Measurements from ENCODE around the gene GRID2.

DNA sequence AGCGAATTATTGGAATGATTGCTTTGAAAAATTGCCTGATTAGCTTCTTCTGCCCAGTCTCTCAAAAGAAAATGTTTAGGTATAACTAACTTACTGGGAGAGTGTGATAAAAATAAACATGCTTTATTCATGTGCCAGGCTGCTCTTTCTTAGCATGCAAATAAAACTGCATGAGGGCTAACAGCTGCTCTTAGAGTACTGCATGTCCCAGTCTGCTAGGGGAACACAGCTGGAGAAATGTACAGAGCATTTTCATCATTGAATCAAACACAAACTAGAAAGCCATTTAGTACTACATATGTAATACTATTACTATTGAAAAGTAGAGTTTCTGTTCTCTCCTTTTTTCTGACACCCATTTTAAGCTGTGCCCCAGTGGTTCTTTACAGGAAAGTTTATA is 726.0 kb downstream of the GRID2 start:
- TF ChIP-seq, protein P1, sequence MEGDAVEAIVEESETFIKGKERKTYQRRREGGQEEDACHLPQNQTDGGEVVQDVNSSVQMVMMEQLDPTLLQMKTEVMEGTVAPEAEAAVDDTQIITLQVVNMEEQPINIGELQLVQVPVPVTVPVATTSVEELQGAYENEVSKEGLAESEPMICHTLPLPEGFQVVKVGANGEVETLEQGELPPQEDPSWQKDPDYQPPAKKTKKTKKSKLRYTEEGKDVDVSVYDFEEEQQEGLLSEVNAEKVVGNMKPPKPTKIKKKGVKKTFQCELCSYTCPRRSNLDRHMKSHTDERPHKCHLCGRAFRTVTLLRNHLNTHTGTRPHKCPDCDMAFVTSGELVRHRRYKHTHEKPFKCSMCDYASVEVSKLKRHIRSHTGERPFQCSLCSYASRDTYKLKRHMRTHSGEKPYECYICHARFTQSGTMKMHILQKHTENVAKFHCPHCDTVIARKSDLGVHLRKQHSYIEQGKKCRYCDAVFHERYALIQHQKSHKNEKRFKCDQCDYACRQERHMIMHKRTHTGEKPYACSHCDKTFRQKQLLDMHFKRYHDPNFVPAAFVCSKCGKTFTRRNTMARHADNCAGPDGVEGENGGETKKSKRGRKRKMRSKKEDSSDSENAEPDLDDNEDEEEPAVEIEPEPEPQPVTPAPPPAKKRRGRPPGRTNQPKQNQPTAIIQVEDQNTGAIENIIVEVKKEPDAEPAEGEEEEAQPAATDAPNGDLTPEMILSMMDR (IDR thresholded peaks at IDR 0.05), result no peak
- TF ChIP-seq POLR2A (IDR thresholded peaks at IDR 0.05), result no peak
